ENCODE results near the gene TM2D3. TPM values are rescaled to one million over a fixed set of nuclear protein-coding genes. Genes with fewer than 3 reads are reported as not detected.

The TM2D3 gene
- total and polyA plus RNA-seq, 2 donors (not counting 3 experiments of a cell fraction or from before 2014, with no cell fraction given), result 34.3 to 51.5 TPM

DNA sequence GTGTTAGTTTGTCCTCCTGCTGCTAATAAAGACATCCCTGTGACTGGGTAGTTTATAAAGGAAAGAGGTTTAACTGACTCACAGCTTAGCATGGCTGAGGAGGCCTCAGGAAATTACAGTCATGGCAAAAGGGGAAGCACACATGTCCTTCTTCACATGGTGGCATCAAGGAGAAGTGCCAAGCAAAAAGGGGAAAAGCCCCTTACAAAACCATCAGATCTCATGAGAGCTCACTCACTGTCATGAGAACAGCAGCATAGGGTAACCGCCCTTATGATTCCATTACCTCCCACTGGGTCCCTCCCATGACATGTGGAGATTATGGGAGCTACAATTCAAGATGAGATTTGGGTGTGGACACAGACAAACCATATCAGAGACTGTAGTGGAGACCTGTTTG, 27.0 kb downstream of the TM2D3 start:
- Histone ChIP-seq H3K9me3 (replicated peaks; ENCODE audit: control insufficient read depth, insufficient read depth, low read length) (no peaks in the 10 kb centered on the region), H3K27me3 (ENCODE audit: control insufficient read depth in 2 of 2, insufficient read depth in 2 of 2, low read length in 2 of 2) (no peaks in the 10 kb centered on the region), H3K4me1 (ENCODE audit: control insufficient read depth, extremely low read depth, insufficient read depth, low read length) (no peaks in the 10 kb centered on the region), H3K9me1 (replicated peaks; ENCODE audit: control insufficient read depth, extremely low read depth, insufficient read depth, low read length) (no peaks in the 10 kb centered on the region), H3K4me2 (ENCODE audit: insufficient read depth, low read length) (no peak overlapping the region), H3K4me3 (replicated peaks in 1 of 3; ENCODE audit: insufficient read depth in 1 of 3, low read depth in 1 of 3, low read length in 3 of 3) (no peak overlapping the region), H3K36me3 (ENCODE audit: control insufficient read depth in 2 of 2, extremely low read depth in 1 of 2, insufficient read depth in 2 of 2, low read length in 2 of 2) (no peaks in the 10 kb centered on the region), H2AFZ (ENCODE audit: low read depth, low read length) (no peak overlapping the region), H4K20me1 (replicated peaks; ENCODE audit: control insufficient read depth, extremely low read depth, insufficient read depth, low read length) (no peaks in the 10 kb centered on the region), H3K27ac (ENCODE audit: insufficient read depth, low read depth, low read length) (no peak overlapping the region), H3K79me2 (ENCODE audit: control insufficient read depth, insufficient read depth, low read length) (no peaks in the 10 kb centered on the region), H3K9ac (replicated peaks; ENCODE audit: extremely low read depth, insufficient read depth, low read length) (no peak overlapping the region)
- TF ChIP-seq, protein P1, sequence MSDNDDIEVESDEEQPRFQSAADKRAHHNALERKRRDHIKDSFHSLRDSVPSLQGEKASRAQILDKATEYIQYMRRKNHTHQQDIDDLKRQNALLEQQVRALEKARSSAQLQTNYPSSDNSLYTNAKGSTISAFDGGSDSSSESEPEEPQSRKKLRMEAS (IDR thresholded peaks at IDR 0.05; ENCODE audit: insufficient read depth, insufficient read length), result no peak
- TF ChIP-seq, protein P2, sequence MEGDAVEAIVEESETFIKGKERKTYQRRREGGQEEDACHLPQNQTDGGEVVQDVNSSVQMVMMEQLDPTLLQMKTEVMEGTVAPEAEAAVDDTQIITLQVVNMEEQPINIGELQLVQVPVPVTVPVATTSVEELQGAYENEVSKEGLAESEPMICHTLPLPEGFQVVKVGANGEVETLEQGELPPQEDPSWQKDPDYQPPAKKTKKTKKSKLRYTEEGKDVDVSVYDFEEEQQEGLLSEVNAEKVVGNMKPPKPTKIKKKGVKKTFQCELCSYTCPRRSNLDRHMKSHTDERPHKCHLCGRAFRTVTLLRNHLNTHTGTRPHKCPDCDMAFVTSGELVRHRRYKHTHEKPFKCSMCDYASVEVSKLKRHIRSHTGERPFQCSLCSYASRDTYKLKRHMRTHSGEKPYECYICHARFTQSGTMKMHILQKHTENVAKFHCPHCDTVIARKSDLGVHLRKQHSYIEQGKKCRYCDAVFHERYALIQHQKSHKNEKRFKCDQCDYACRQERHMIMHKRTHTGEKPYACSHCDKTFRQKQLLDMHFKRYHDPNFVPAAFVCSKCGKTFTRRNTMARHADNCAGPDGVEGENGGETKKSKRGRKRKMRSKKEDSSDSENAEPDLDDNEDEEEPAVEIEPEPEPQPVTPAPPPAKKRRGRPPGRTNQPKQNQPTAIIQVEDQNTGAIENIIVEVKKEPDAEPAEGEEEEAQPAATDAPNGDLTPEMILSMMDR (IDR thresholded peaks at IDR 0.05; ENCODE audit: extremely low read depth in 1 of 2, insufficient read depth in 1 of 2, low read depth in 1 of 2, low read length in 2 of 2), result no peak
- TF ChIP-seq GATA2 (IDR thresholded peaks at IDR 0.05; ENCODE audit: insufficient read depth, insufficient read length, low read depth, low read length) (no peak), FOS (IDR thresholded peaks at IDR 0.05; ENCODE audit: borderline replicate concordance, insufficient read depth, low read length) (peak; percentile 11)
- FAIRE-seq (no peak), DNase-seq (ENCODE audit: low read depth, low spot score) (no peak)
- BruUV-seq (replicated peaks), result no TSS peak
- intact Hi-C loops (cut with micrococcal nuclease), result no loop called here
- ChIA-PET POLR2A (no interaction called here), CTCF (interaction anchor here (1.2 kb wide), 1 partner anchor 10 kb away, joined by 3 read pairs; no protein-coding TSS in a partner anchor)
- dilution Hi-C loops (cut with MboI; ENCODE audit: extremely low pct_ligation_motif_present, low sequenced_read_pairs), result no loop called here
